Thoracic aorta (tissue), 2 donors: ENCODE data around the gene PLCB1. TPM values are rescaled to one million over a fixed set of nuclear protein-coding genes. Genes with fewer than 3 reads are reported as not detected.

Experiments
- ATAC-seq: fragments of 150-250 bp; one replicate; pipeline ENCODE4 v1.8.0; 2017; ENCODE audit warnings: low read depth; ENCODE audit not compliant: insufficient number of reproducible peaks, low FRiP score
- DNase-seq: peaks from one replicate; pipeline ENCODE4 v3.0.0-alpha.2; 2020; ENCODE audit warnings: low spot score
- H3K27ac ChIP-seq, 2 donors: fragments of 200-600 bp; sonication (generic); 1 replicate in 1 of 2; 2 replicates in 1 of 2; pipeline ENCODE4 v1.5.1; 2016; ENCODE audit warnings: mild to moderate bottlenecking in 2 of 2, moderate library complexity in 2 of 2
- H3K27me3 ChIP-seq: fragments of 200-600 bp; sonication (generic); replicated peaks from 2 replicates; pipeline ENCODE4 v1.6.0; 2016; ENCODE audit warnings: mild to moderate bottlenecking; ENCODE audit not compliant: insufficient read depth
- H3K36me3 ChIP-seq: fragments of 200-600 bp; sonication (generic); one replicate; pipeline ENCODE4 v1.5.1; 2016
- H3K4me1 ChIP-seq, 2 donors: fragments of 200-600 bp; sonication (generic); 1 replicate in 1 of 2; 2 replicates in 1 of 2; pipeline versions ENCODE4 v1.5.1 to v1.6.0; 2016; ENCODE audit warnings: low read depth in 2 of 2, mild to moderate bottlenecking in 1 of 2; ENCODE audit not compliant: control insufficient read depth in 1 of 2
- H3K4me3 ChIP-seq: fragments of 200-600 bp; sonication (generic); 2 replicates; pipeline ENCODE4 v1.5.1; 2016; ENCODE audit warnings: mild to moderate bottlenecking
- H3K9me3 ChIP-seq: fragments of 200-600 bp; sonication (generic); 2 replicates; pipeline ENCODE4 v1.5.1; 2016
- CTCF ChIP-seq: fragments of 200-600 bp; sonication (generic); IDR thresholded peaks from one replicate; pipeline ENCODE4 v1.5.1; 2019; ENCODE audit warnings: antibody characterized with exemption
- total RNA-seq, 2 donors: library from RNA; depleted of rRNA; stranded (reverse); fragments of >200 nt; gene quantifications; one replicate each; pipeline versions ENCODE4 v1.1.0 to v1.2.3, GENCODE V29; 2016

Gene PLCB1
- total RNA-seq, 2 donors from 2014 or later: 10.8 to 16.3 TPM

GRCh38 chr20:8788831-8789230 lies 656.8 kb downstream of the PLCB1 start:
- H3K9me3 ChIP-seq: no peaks in the 10 kb centered on the region
- no peaks in the 10 kb centered on the region for H3K36me3 ChIP-seq
- DNase-seq (no peak), ATAC-seq (no peak)
- no peaks in the 10 kb centered on the region for H3K27me3 ChIP-seq
- no peak overlapping the region for H3K4me3 ChIP-seq
- no peak overlapping the region for H3K27ac ChIP-seq
- peaks cover under 1% of the 10 kb centered on the region in 2 donors for H3K4me1 ChIP-seq
- TF ChIP-seq CTCF: no peak

GRCh38 chr20:8790442-8791074 lies 658.5 kb downstream of the PLCB1 start:
- DNase-seq (no peak), ATAC-seq (no peak)
- H3K27ac ChIP-seq: no peak overlapping the region
- H3K27me3 ChIP-seq: no peaks in the 10 kb centered on the region
- H3K4me3 ChIP-seq: no peak overlapping the region
- H3K4me1 ChIP-seq: no peaks in the 10 kb centered on the region
- H3K9me3 ChIP-seq: no peaks in the 10 kb centered on the region
- peak; percentile 93 for TF ChIP-seq CTCF
- H3K36me3 ChIP-seq: no peaks in the 10 kb centered on the region

- no peaks in the 10 kb centered on the region for H3K9me3 ChIP-seq
- TF ChIP-seq CTCF: no peak
- H3K27me3 ChIP-seq: no peaks in the 10 kb centered on the region
- no peak for DNase-seq
- peaks cover 5 to 9% of the 10 kb centered on the region in 2 donors for H3K4me1 ChIP-seq
- H3K36me3 ChIP-seq: no peaks in the 10 kb centered on the region
- ATAC-seq: no peak
- H3K4me3 ChIP-seq: no peak overlapping the region
- no peak overlapping the region for H3K27ac ChIP-seq
Measured at GRCh38 chr20:8795404-8795803, 663.3 kb downstream of the PLCB1 start.

- no peaks in the 10 kb centered on the region for H3K36me3 ChIP-seq
- H3K4me1 ChIP-seq: peaks cover 5 to 9% of the 10 kb centered on the region in 2 donors
- H3K27ac ChIP-seq: no peak overlapping the region
- H3K4me3 ChIP-seq: no peak overlapping the region
- H3K9me3 ChIP-seq: no peaks in the 10 kb centered on the region
- no peak for ATAC-seq
- no peaks in the 10 kb centered on the region for H3K27me3 ChIP-seq
- no peak for DNase-seq
- TF ChIP-seq CTCF: no peak
Measured at GRCh38 chr20:8796088-8796660, 664.1 kb downstream of the PLCB1 start.

- DNase-seq (no peak), ATAC-seq (no peak)
- TF ChIP-seq CTCF: no peak
- Histone ChIP-seq H3K27ac (no peak overlapping the region), H3K4me1 (peaks cover 5 to 9% of the 10 kb centered on the region in 2 donors), H3K4me3 (no peak overlapping the region), H3K27me3 (no peaks in the 10 kb centered on the region), H3K36me3 (no peaks in the 10 kb centered on the region), H3K9me3 (no peaks in the 10 kb centered on the region)
Measured at GRCh38 chr20:8798505-8798904, 666.4 kb downstream of the PLCB1 start.
